HEK293T (cell line): ENCODE measurements around the gene KCNA1.

Source experiments
- ARNT ChIP-seq: fragments of 450-650 bp; IDR thresholded peaks from 2 replicates; pipeline ENCODE4 v1.6.1; 2017; ENCODE audit warnings: mild to moderate bottlenecking
- BHLHE40 ChIP-seq: fragments of 450-650 bp; IDR thresholded peaks from 2 replicates; pipeline ENCODE4 v1.6.1; 2016; ENCODE audit warnings: mild to moderate bottlenecking, moderate library complexity, borderline replicate concordance
- CTBP1 ChIP-seq: fragments of 450-650 bp; IDR thresholded peaks from 2 replicates; pipeline ENCODE4 v1.6.1; 2016; ENCODE audit warnings: borderline replicate concordance
- ELF4 ChIP-seq: fragments of 450-650 bp; IDR thresholded peaks from 2 replicates; pipeline ENCODE4 v1.6.1; 2017; ENCODE audit warnings: antibody characterized with exemption
- FOXA1 ChIP-seq: fragments of 450-650 bp; IDR thresholded peaks from 2 replicates; pipeline ENCODE4 v1.6.1; 2016; ENCODE audit warnings: mild to moderate bottlenecking
- FOXM1 ChIP-seq: fragments of 450-650 bp; IDR thresholded peaks from 2 replicates; pipeline ENCODE4 v1.6.1; 2017; ENCODE audit warnings: mild to moderate bottlenecking, borderline replicate concordance
- HDGF ChIP-seq: fragments of 450-650 bp; IDR thresholded peaks from 2 replicates; pipeline ENCODE4 v1.6.1; 2017; ENCODE audit warnings: antibody characterized with exemption, borderline replicate concordance
- LEF1 ChIP-seq: fragments of 450-650 bp; IDR thresholded peaks from 2 replicates; pipeline ENCODE4 v1.6.1; 2017; ENCODE audit warnings: mild to moderate bottlenecking, borderline replicate concordance
- NFRKB ChIP-seq: fragments of 450-650 bp; IDR thresholded peaks from 2 replicates; pipeline ENCODE4 v1.6.1; 2016; ENCODE audit warnings: mild to moderate bottlenecking, moderate library complexity
- PKNOX1 ChIP-seq: fragments of 450-650 bp; IDR thresholded peaks from 2 replicates; pipeline ENCODE4 v1.6.1; 2016
- SP1 ChIP-seq: fragments of 450-650 bp; IDR thresholded peaks from 2 replicates; pipeline ENCODE4 v1.6.1; 2017
- SUZ12 ChIP-seq: fragments of 450-650 bp; IDR thresholded peaks from 2 replicates; pipeline ENCODE4 v1.6.1; 2016; ENCODE audit warnings: mild to moderate bottlenecking
- TARDBP ChIP-seq: fragments of 450-650 bp; IDR thresholded peaks from 2 replicates; pipeline ENCODE4 v1.6.1; 2016
- ZNF384 ChIP-seq: fragments of 450-650 bp; IDR thresholded peaks from 2 replicates; pipeline ENCODE4 v1.6.1; 2016

DNA sequence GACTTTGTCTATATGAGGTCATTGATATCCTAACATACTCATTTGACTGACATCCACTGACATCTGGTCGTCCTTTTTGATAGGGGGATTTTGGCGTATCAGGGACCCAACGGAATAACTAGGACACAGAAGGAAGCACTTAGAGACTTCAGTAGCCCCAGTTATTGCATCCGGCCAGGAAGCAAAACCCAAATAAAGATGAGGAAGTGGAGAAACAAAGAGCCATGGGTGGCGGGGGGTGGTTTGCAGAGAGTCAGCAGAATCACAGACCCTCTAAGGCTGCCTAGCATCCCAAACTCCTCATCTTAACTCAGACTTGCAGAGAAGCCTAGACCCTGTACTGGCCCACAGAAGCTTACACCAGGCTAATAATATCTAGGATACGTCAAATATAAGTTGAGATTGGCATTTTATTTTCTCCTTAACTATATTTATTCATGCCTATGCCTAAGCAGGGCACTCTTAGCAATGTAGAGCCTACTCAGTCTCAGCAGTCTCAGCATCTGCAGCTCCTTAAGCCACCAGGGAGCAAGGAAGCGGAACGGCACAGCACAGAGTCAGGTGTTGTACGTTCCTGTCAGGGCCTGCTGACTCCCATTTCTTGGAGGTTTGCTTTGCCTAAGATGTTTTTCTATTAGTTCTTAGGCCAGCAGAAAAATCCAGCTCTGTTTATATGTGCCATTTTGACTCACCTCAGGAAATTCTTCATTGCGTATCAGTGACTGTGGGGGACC is 45.1 kb downstream of the KCNA1 start:
- TF ChIP-seq FOXM1 = no peak
- no peak for TF ChIP-seq SUZ12
- TF ChIP-seq NFRKB = no peak
- TF ChIP-seq PKNOX1 = no peak
- no peak for TF ChIP-seq BHLHE40
- no peak for TF ChIP-seq SP1
- no peak for TF ChIP-seq TARDBP
- no peak for TF ChIP-seq ZNF384
- no peak for TF ChIP-seq HDGF
- TF ChIP-seq CTBP1 = no peak
- no peak for TF ChIP-seq FOXA1
- no peak for TF ChIP-seq ARNT
- TF ChIP-seq ELF4 = no peak
- TF ChIP-seq LEF1 = no peak
